DOHH2 (cell line): ENCODE data around the gene CCSER2.

ENCODE experiments used
- H3F3A ChIP-seq: fragments of 200-600 bp; sonication (generic), shearing (Covaris generic); 2 replicates; pipeline ENCODE4 v1.6.0; 2016; ENCODE audit warnings: antibody characterized with exemption, mild to moderate bottlenecking; ENCODE audit not compliant: control insufficient read depth, insufficient read depth
- H3K27ac ChIP-seq: fragments of 200-600 bp; sonication (generic); 2 replicates; pipeline ENCODE4 v1.5.1; 2014; ENCODE audit warnings: low read depth, mild to moderate bottlenecking, low read length, moderate library complexity
- H3K27me3 ChIP-seq: fragments of 200-600 bp; sonication (generic); 2 replicates; pipeline ENCODE4 v1.6.1; 2014; ENCODE audit warnings: mild to moderate bottlenecking, low read length, mixed read lengths; ENCODE audit not compliant: control insufficient read depth
- H3K36me3 ChIP-seq: fragments of 200-600 bp; sonication (generic); 2 replicates; pipeline ENCODE4 v1.6.1; 2014; ENCODE audit warnings: mild to moderate bottlenecking, low read length, moderate library complexity, mixed read lengths; ENCODE audit not compliant: control insufficient read depth
- H3K4me1 ChIP-seq: fragments of 200-600 bp; sonication (generic); 2 replicates; pipeline ENCODE4 v1.6.1; 2014; ENCODE audit warnings: mild to moderate bottlenecking, low read length, mixed read lengths; ENCODE audit not compliant: control insufficient read depth
- H3K4me2 ChIP-seq: fragments of 200-600 bp; sonication (generic); 2 replicates; pipeline ENCODE4 v1.6.0; 2014; ENCODE audit warnings: mild to moderate bottlenecking, low read length, moderate library complexity
- H3K4me3 ChIP-seq: fragments of 200-600 bp; sonication (generic); 2 replicates; pipeline ENCODE4 v1.5.1; 2014; ENCODE audit warnings: mild to moderate bottlenecking, low read length, mixed read lengths
- H3K79me2 ChIP-seq: fragments of 200-600 bp; sonication (generic); 2 replicates; pipeline ENCODE4 v1.6.1; 2014; ENCODE audit warnings: mild to moderate bottlenecking, low read length, mixed read lengths; ENCODE audit not compliant: control insufficient read depth
- H3K9me2 ChIP-seq: fragments of 200-600 bp; sonication (generic); replicated peaks from 2 replicates; pipeline ENCODE4 v1.6.1; 2014; ENCODE audit warnings: mild to moderate bottlenecking, low read length, mixed read lengths; ENCODE audit not compliant: control insufficient read depth
- H3K9me3 ChIP-seq: fragments of 200-600 bp; sonication (generic); 2 replicates; pipeline ENCODE4 v1.6.1; 2014; ENCODE audit warnings: antibody characterized with exemption, low read length, mixed read lengths; ENCODE audit not compliant: control insufficient read depth, insufficient read depth
- H4K20me1 ChIP-seq: fragments of 200-600 bp; sonication (generic); 2 replicates; pipeline ENCODE4 v1.6.0; 2014; ENCODE audit warnings: low read depth, mild to moderate bottlenecking, antibody characterized with exemption, low read length, moderate library complexity; ENCODE audit not compliant: control insufficient read depth, insufficient read depth
- CTCF ChIP-seq: fragments of 200-600 bp; sonication (generic); IDR thresholded peaks from one replicate; pipeline ENCODE4 v1.5.1; 2014; ENCODE audit warnings: antibody characterized with exemption, mild to moderate bottlenecking, low read depth, low read length; ENCODE audit not compliant: poor library complexity, severe bottlenecking
- EZH2phosphoT487 ChIP-seq: fragments of 200-600 bp; sonication (generic); IDR thresholded peaks from 2 replicates; pipeline ENCODE4 v1.6.1; 2017; ENCODE audit warnings: borderline replicate concordance, mild to moderate bottlenecking, antibody characterized with exemption, low read length, moderate library complexity, mixed read lengths

The CCSER2 gene

GRCh38 chr10:84336406-84337090, 8.2 kb downstream of the CCSER2 start:
- Histone ChIP-seq H3K4me1 (peaks cover 11% of the 10 kb centered on the region), H3K4me2 (no peak overlapping the region), H3K79me2 (peaks cover 80% of the 10 kb centered on the region), H3K36me3 (no peaks in the 10 kb centered on the region), H3K27me3 (no peaks in the 10 kb centered on the region), H3K9me2 (no peaks in the 10 kb centered on the region), H3K27ac (no peak overlapping the region), H3K4me3 (no peak overlapping the region), H3K9me3 (no peaks in the 10 kb centered on the region), H4K20me1 (peaks cover 11% of the 10 kb centered on the region; the same call in 1 of the 2 replicates), H3F3A (no peaks in the 10 kb centered on the region)
- TF ChIP-seq CTCF = no peak
- no peak for TF ChIP-seq EZH2phosphoT487

GRCh38 chr10:84337199-84337598, 8.8 kb downstream of the CCSER2 start:
- Histone ChIP-seq H3K36me3 (no peaks in the 10 kb centered on the region), H3K79me2 (peaks cover 79% of the 10 kb centered on the region), H3K4me1 (peaks cover 11% of the 10 kb centered on the region), H3K4me2 (no peak overlapping the region), H3K27me3 (no peaks in the 10 kb centered on the region), H3K4me3 (no peak overlapping the region), H3K9me2 (no peaks in the 10 kb centered on the region), H4K20me1 (peaks cover 11% of the 10 kb centered on the region; the same call in 1 of the 2 replicates), H3K27ac (no peak overlapping the region), H3K9me3 (no peaks in the 10 kb centered on the region), H3F3A (no peaks in the 10 kb centered on the region)
- no peak for TF ChIP-seq EZH2phosphoT487
- no peak for TF ChIP-seq CTCF

- no peaks in the 10 kb centered on the region for H3K36me3 ChIP-seq
- H3F3A ChIP-seq = no peaks in the 10 kb centered on the region
- H3K27ac ChIP-seq = no peak overlapping the region
- no peak for TF ChIP-seq EZH2phosphoT487
- no peak for TF ChIP-seq CTCF
- no peaks in the 10 kb centered on the region for H3K9me2 ChIP-seq
- H4K20me1 ChIP-seq = peaks cover 8% of the 10 kb centered on the region; the same call in 1 of the 2 replicates
- H3K27me3 ChIP-seq = no peaks in the 10 kb centered on the region
- H3K9me3 ChIP-seq = no peaks in the 10 kb centered on the region
- H3K4me1 ChIP-seq = peaks cover 3% of the 10 kb centered on the region
- no peak overlapping the region for H3K4me3 ChIP-seq
- H3K79me2 ChIP-seq = peaks cover 76% of the 10 kb centered on the region
- no peak overlapping the region for H3K4me2 ChIP-seq
These were observed 10.6 kb downstream of the CCSER2 start for GRCh38 chr10:84339025-84339424.
